ENCODE data around the gene SLC25A5.
"Not testable (repeated sequence)": the region's sequence is repeated elsewhere in the genome, so short reads cannot be mapped to it uniquely, and the experiment has no call there.

SLC25A5 gene

GRCh38 chrX:119503484-119503861, 35.2 kb downstream of the SLC25A5 start:
- DNase-seq (ENCODE audit: low spot score) (peak; percentile 55), FAIRE-seq (no peak)

GRCh38 chrX:119505145-119505544, 36.9 kb downstream of the SLC25A5 start:
- not testable (repeated sequence) for DNase-seq (ENCODE audit: low spot score); FAIRE-seq

GRCh38 chrX:119505945-119506344, 37.7 kb downstream of the SLC25A5 start:
- FAIRE-seq = no peak
- no peak for DNase-seq (ENCODE audit: low spot score)

- FAIRE-seq = no peak
- no peak for DNase-seq (ENCODE audit: low spot score)
Measured at GRCh38 chrX:119507206-119507605, 39.0 kb downstream of the SLC25A5 start.

- DNase-seq (ENCODE audit: low spot score) (peak; percentile 49), FAIRE-seq (no peak)
Measured at GRCh38 chrX:119512146-119512800, 44.0 kb downstream of the SLC25A5 start.

- FAIRE-seq = no peak
- DNase-seq (ENCODE audit: low spot score) = peak; percentile 39
Measured at GRCh38 chrX:119516157-119516702, 48.0 kb downstream of the SLC25A5 start.

- no peak for DNase-seq (ENCODE audit: low spot score)
Measured at GRCh38 chrX:119518371-119518770, 50.1 kb downstream of the SLC25A5 start.

More at GRCh38 chrX:119518371-119518770, 50.1 kb downstream of the SLC25A5 start:
- FAIRE-seq = no peak

All from urothelium cell line (cell line).